Mononuclear cell (primary cell): ENCODE measurements around the gene ISOC1. TPM values are rescaled to one million over a fixed set of nuclear protein-coding genes. Genes with fewer than 3 reads are reported as not detected.

Source experiments
- H3K27me3 ChIP-seq: 2 replicates; pipeline ENCODE4 v1.6.0; 2011; ENCODE audit warnings: low read length, control low read depth; ENCODE audit not compliant: insufficient read depth
- H3K4me1 ChIP-seq: 2 replicates; pipeline ENCODE4 v1.5.1; 2011; ENCODE audit warnings: mild to moderate bottlenecking, low read length, control low read depth; ENCODE audit not compliant: insufficient read depth
- H3K4me3 ChIP-seq: 2 replicates; pipeline ENCODE4 v1.5.1; 2011; ENCODE audit warnings: mild to moderate bottlenecking, low read length, moderate library complexity
- H3K9me3 ChIP-seq: 2 replicates; pipeline ENCODE4 v1.5.1; 2011; ENCODE audit warnings: low read depth, mild to moderate bottlenecking, control low read depth, low read length
- total RNA-seq: library from RNA; depleted of rRNA; stranded (reverse); fragments of >200 nt; gene quantifications from one replicate; pipeline ENCODE4 v1.2.3, GENCODE V29; 2012

ISOC1 gene
- total RNA-seq, 1 donor, result 6.4 TPM

DNA sequence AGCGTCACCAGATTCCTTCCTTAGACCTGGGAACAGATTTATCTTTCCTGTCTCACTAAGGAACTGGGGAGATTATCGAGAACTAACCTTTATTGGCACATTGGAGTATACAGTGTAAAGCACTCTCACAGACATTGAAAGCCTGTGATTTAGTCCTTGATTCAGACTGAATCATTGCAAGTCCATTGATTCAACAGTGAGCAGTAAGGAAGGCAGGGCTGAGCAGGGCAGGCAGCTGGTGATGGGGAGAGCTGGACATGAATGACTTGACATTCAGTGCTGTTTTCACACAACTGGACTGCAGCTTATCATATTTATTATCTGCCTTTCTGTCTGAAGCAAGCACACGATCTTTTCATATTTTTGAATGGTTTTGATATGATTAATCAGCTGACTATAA, 16.2 kb downstream of the ISOC1 start:
- no peak overlapping the region for H3K4me3 ChIP-seq
- H3K9me3 ChIP-seq, result no peaks in the 10 kb centered on the region
- H3K27me3 ChIP-seq, result no peaks in the 10 kb centered on the region
- H3K4me1 ChIP-seq, result no peaks in the 10 kb centered on the region

DNA sequence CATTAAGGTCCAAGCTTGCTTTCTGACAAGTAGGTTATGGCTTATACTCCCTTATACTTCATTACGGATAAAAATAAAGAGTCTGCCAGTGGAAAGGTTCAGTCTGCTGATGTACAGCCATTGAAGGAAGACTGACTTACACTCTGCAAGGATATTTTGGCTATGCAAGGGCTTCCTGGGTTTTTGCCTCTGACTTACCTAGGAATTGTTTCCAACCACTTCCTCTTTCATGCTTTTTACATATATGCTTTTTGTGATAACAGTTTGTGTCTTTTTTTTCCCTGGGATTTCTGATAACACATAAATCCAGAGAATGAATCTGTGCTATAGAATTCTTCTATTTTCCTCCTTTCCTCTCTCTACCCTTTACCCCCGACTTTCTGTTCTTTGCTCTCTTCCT, 16.8 kb downstream of the ISOC1 start:
- Histone ChIP-seq H3K4me1 (no peaks in the 10 kb centered on the region), H3K4me3 (no peak overlapping the region), H3K27me3 (no peaks in the 10 kb centered on the region), H3K9me3 (no peaks in the 10 kb centered on the region)

GRCh38 chr5:129112295-129112694, 17.7 kb downstream of the ISOC1 start:
- H3K4me1 ChIP-seq, result no peaks in the 10 kb centered on the region
- no peaks in the 10 kb centered on the region for H3K27me3 ChIP-seq
- no peak overlapping the region for H3K4me3 ChIP-seq
- no peaks in the 10 kb centered on the region for H3K9me3 ChIP-seq

DNA sequence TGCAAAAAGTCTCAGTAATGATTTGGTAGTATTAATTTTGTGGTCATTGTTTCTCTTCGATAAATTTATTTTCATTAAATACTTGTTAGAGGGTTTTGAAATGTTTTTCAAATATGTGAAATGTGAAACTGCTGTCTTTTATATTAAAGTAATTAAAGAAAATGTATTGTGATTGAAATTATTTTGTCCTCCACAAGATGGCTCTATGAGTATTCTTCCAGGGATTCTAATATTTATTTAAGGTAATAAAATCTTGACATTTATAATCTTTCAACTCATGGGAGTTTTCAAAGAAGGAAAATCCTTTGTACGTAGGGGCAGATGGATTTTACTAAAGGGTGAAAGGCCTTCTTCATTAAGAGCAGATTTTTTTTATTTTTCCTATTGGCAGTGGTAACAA, 19.3 kb downstream of the ISOC1 start:
- no peaks in the 10 kb centered on the region for H3K4me1 ChIP-seq
- no peaks in the 10 kb centered on the region for H3K9me3 ChIP-seq
- no peaks in the 10 kb centered on the region for H3K27me3 ChIP-seq

GRCh38 chr5:129114539-129115193, 20.1 kb downstream of the ISOC1 start:
- H3K9me3 ChIP-seq, result no peaks in the 10 kb centered on the region
- no peaks in the 10 kb centered on the region for H3K4me1 ChIP-seq
- no peaks in the 10 kb centered on the region for H3K27me3 ChIP-seq
- H3K4me3 ChIP-seq, result no peak overlapping the region

More for the DNA sequence above, 19.3 kb downstream of the ISOC1 start:
- H3K4me3 ChIP-seq, result no peak overlapping the region

- no peak overlapping the region for H3K4me3 ChIP-seq
- no peaks in the 10 kb centered on the region for H3K9me3 ChIP-seq
- no peaks in the 10 kb centered on the region for H3K27me3 ChIP-seq
- no peaks in the 10 kb centered on the region for H3K4me1 ChIP-seq
Observed at GRCh38 chr5:129115680-129116079, 21.1 kb downstream of the ISOC1 start.

GRCh38 chr5:129116797-129117196, 22.2 kb downstream of the ISOC1 start:
- Histone ChIP-seq H3K27me3 (no peaks in the 10 kb centered on the region), H3K9me3 (no peaks in the 10 kb centered on the region), H3K4me3 (no peak overlapping the region), H3K4me1 (no peaks in the 10 kb centered on the region)

DNA sequence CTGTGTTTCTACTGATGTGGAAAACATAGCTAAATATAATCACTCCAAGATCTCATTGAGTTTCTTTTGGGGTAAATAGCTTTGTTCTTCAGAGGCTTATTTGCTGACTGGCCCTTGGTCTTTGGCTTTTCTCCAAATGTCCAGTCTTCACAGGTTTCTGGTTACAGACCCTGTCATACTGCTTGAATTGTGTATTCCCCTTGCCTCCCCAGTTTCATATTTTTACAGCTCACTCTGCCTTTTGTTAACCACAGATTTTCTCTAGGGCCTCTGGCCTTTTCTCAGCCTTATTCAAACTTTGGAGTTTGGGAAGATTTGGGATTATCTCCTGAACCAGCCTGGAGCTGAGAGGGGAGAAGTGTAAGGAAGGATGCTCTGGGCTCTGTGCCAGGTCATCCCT, 23.9 kb downstream of the ISOC1 start:
- H3K9me3 ChIP-seq, result no peaks in the 10 kb centered on the region
- no peaks in the 10 kb centered on the region for H3K4me1 ChIP-seq
- no peak overlapping the region for H3K4me3 ChIP-seq
- no peaks in the 10 kb centered on the region for H3K27me3 ChIP-seq

DNA sequence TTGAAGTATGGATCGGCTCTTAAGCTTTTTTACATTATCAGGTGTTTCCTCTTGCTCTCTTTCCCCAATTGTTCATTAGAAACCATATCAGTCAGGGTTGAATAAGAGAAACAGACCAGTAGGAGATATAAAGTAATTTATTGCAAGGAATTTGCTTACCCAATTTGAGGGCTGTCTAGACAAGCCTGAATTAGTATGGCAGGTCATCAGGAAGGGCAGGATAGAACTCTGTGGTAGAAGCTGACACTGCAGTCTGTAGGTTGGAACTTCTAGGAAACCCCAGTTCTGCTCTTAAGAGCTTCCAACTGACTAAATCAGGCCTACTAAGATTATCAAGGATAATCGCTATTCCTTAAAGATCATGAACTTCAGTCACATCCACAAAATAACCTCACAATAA, 24.3 kb downstream of the ISOC1 start:
- no peaks in the 10 kb centered on the region for H3K9me3 ChIP-seq
- H3K4me1 ChIP-seq, result no peaks in the 10 kb centered on the region
- no peak overlapping the region for H3K4me3 ChIP-seq
- no peaks in the 10 kb centered on the region for H3K27me3 ChIP-seq

DNA sequence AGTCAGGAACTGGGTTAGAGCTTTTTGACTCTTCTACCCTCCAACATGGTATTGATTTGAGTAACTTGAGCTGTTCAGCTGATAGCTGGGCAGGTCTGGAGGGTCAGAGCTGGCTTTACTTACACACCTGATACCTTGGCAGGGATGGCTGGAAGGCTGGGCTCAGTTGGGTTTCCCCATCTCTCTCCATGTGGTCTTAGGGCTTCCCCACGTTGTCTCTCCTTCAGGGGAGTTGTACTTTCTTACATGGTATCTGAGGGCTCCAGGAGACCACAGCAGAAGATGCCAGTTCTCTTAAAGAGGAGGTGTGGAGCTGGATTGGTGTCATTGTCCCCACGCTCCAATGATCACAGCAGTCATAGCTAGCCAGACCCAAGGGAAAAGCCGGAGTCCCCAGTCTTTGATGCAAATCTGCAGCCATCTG, 25.6 kb downstream of the ISOC1 start:
- Histone ChIP-seq H3K27me3 (no peaks in the 10 kb centered on the region), H3K4me3 (no peak overlapping the region), H3K9me3 (no peaks in the 10 kb centered on the region), H3K4me1 (no peaks in the 10 kb centered on the region)

GRCh38 chr5:129122560-129122959, 28.0 kb downstream of the ISOC1 start:
- H3K4me1 ChIP-seq, result peaks cover 5% of the 10 kb centered on the region
- no peaks in the 10 kb centered on the region for H3K27me3 ChIP-seq
- no peak overlapping the region for H3K4me3 ChIP-seq
- no peaks in the 10 kb centered on the region for H3K9me3 ChIP-seq

DNA sequence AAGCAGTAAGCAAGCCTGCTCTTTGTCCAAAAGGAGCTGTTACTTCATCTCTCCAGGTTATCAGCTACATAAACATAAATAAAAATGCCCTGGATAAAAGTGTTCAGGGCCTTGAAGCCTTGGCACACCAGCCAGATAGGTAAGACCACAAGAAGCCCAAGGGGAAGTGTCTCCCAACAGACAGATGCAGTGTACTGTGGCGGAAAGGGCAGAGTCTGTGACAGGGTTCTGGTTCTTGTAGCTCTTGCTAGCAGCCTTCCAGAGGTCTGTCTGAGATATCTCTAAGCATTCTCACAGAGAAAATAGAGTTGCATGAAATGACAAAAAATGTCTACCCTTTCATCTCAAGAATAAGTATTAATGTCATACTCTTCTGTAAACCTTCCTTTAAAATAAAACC, 30.1 kb downstream of the ISOC1 start:
- no peaks in the 10 kb centered on the region for H3K9me3 ChIP-seq
- H3K4me1 ChIP-seq, result peaks cover 5% of the 10 kb centered on the region
- H3K27me3 ChIP-seq, result no peaks in the 10 kb centered on the region
- no peak overlapping the region for H3K4me3 ChIP-seq

GRCh38 chr5:129125819-129126218, 31.3 kb downstream of the ISOC1 start:
- Histone ChIP-seq H3K4me3 (no peak overlapping the region), H3K27me3 (no peaks in the 10 kb centered on the region), H3K4me1 (peaks cover 5% of the 10 kb centered on the region)

DNA sequence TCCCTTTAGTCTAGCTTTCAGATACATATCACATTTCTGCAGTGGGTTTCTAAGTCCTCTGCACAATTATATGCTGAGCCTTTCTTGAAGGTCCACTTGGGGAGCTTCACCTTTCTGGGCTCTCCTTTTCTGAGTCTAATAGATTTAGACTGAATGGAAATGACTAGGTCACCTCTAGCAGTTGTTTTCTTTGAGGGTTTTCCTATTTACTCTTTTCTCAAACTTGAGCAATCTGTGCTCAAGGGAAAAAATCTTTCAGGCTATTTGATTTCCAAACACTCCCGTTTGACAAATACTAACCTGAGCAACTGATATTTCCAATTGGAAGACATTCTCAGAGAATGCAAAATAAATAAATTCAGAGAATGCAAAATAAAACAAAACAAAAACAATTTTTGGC, 39.0 kb downstream of the ISOC1 start:
- no peaks in the 10 kb centered on the region for H3K9me3 ChIP-seq

More at GRCh38 chr5:129125819-129126218, 31.3 kb downstream of the ISOC1 start:
- no peaks in the 10 kb centered on the region for H3K9me3 ChIP-seq

GRCh38 chr5:129135633-129136032, 41.1 kb downstream of the ISOC1 start:
- H3K27me3 ChIP-seq, result no peaks in the 10 kb centered on the region

More for the DNA sequence above, 39.0 kb downstream of the ISOC1 start:
- Histone ChIP-seq H3K4me1 (no peaks in the 10 kb centered on the region), H3K4me3 (no peak overlapping the region), H3K27me3 (no peaks in the 10 kb centered on the region)

GRCh38 chr5:129137637-129138036, 43.1 kb downstream of the ISOC1 start:
- H3K9me3 ChIP-seq, result no peaks in the 10 kb centered on the region
- no peak overlapping the region for H3K4me3 ChIP-seq
- no peaks in the 10 kb centered on the region for H3K4me1 ChIP-seq
- H3K27me3 ChIP-seq, result no peaks in the 10 kb centered on the region

More at GRCh38 chr5:129135633-129136032, 41.1 kb downstream of the ISOC1 start:
- Histone ChIP-seq H3K9me3 (no peaks in the 10 kb centered on the region), H3K4me3 (no peak overlapping the region), H3K4me1 (no peaks in the 10 kb centered on the region)
